ENCODE results near the gene C12orf57.

The C12orf57 gene

GRCh38 chr12:6966351-6966750 lies 22.5 kb downstream of the C12orf57 start:
- no peak for DNase-seq

- DNase-seq, result no peak
These were observed 23.9 kb downstream of the C12orf57 start for GRCh38 chr12:6967651-6968100.

GRCh38 chr12:6968426-6968825 lies 24.6 kb downstream of the C12orf57 start:
- DNase-seq, result no peak

GRCh38 chr12:6970096-6970527 lies 26.3 kb downstream of the C12orf57 start:
- no peak for DNase-seq

GRCh38 chr12:6974180-6974579 lies 30.4 kb downstream of the C12orf57 start:
- peak; percentile 27 for DNase-seq

- no peak for DNase-seq
These were observed 31.6 kb downstream of the C12orf57 start for GRCh38 chr12:6975297-6976032.

- no peak for DNase-seq
These were observed 33.8 kb downstream of the C12orf57 start for GRCh38 chr12:6977653-6978052.

- DNase-seq, result no peak
These were observed 34.4 kb downstream of the C12orf57 start for GRCh38 chr12:6978188-6978587.

- DNase-seq, result no peak
These were observed 34.8 kb downstream of the C12orf57 start for GRCh38 chr12:6978611-6979011.

GRCh38 chr12:6979021-6979420 lies 35.2 kb downstream of the C12orf57 start:
- no peak for DNase-seq

- no peak for DNase-seq
These were observed 35.6 kb downstream of the C12orf57 start for GRCh38 chr12:6979453-6979852.

- DNase-seq, result no peak
These were observed 36.3 kb downstream of the C12orf57 start for GRCh38 chr12:6980075-6980474.

- DNase-seq, result no peak
These were observed 36.9 kb downstream of the C12orf57 start for GRCh38 chr12:6980740-6981139.

- no peak for DNase-seq
These were observed 37.6 kb downstream of the C12orf57 start for GRCh38 chr12:6981152-6982052.

GRCh38 chr12:6982532-6982931 lies 38.7 kb downstream of the C12orf57 start:
- no peak for DNase-seq

- no peak for DNase-seq
These were observed 44.2 kb downstream of the C12orf57 start for GRCh38 chr12:6987956-6988553.

Data from islet precursor cell (in vitro differentiated cells).